Smooth muscle cell (in vitro differentiated cells): ENCODE data around the gene PTPN1. TPM values are rescaled to one million over a fixed set of nuclear protein-coding genes. Genes with fewer than 3 reads are reported as not detected.
A peak's percentile ranks its signal among the peaks of the same experiment; 100 is the strongest.

ENCODE experiments used
- DNase-seq: peaks from one replicate; lab custom pipeline; 2025; ENCODE audit not compliant: unreplicated experiment; lab: John Stamatoyannopoulos, UW
- H2AFZ ChIP-seq: fragments of 200-600 bp; sonication (generic); 2 replicates; pipeline ENCODE4 v1.6.0; 2016; ENCODE audit warnings: antibody characterized with exemption, low read depth, mild to moderate bottlenecking
- H3F3A ChIP-seq: fragments of 200-600 bp; sonication (generic); 2 replicates; pipeline ENCODE4 v1.6.0; 2017; ENCODE audit warnings: antibody characterized with exemption, low read depth
- H3K27ac ChIP-seq: fragments of 200-600 bp; sonication (generic); 2 replicates; pipeline ENCODE4 v1.5.1; 2016; ENCODE audit warnings: low read depth, mild to moderate bottlenecking
- H3K27me3 ChIP-seq: fragments of 200-600 bp; sonication (generic); 2 replicates; pipeline ENCODE4 v1.6.1; 2016; ENCODE audit warnings: low read depth, mild to moderate bottlenecking
- H3K36me3 ChIP-seq: fragments of 200-600 bp; sonication (generic); 2 replicates; pipeline ENCODE4 v1.5.1; 2016; ENCODE audit warnings: low read depth
- H3K4me1 ChIP-seq: fragments of 200-600 bp; sonication (generic); 2 replicates; pipeline ENCODE4 v1.5.1; 2016; ENCODE audit warnings: low read depth
- H3K4me2 ChIP-seq: fragments of 200-600 bp; sonication (generic); 2 replicates; pipeline ENCODE4 v1.6.0; 2016; ENCODE audit warnings: mild to moderate bottlenecking
- H3K4me3 ChIP-seq: fragments of 200-600 bp; sonication (generic); 2 replicates; pipeline ENCODE4 v1.5.1; 2016; ENCODE audit warnings: mild to moderate bottlenecking
- H3K79me2 ChIP-seq: fragments of 200-600 bp; sonication (generic); 2 replicates; pipeline ENCODE4 v1.6.0; 2016; ENCODE audit warnings: low read depth, mild to moderate bottlenecking
- H3K9ac ChIP-seq: fragments of 200-600 bp; sonication (generic); 2 replicates; pipeline ENCODE4 v1.6.0; 2016; ENCODE audit warnings: low read depth
- H3K9me3 ChIP-seq: fragments of 200-600 bp; sonication (generic); replicated peaks from 2 replicates; pipeline ENCODE4 v1.5.1; 2016; ENCODE audit warnings: low read depth
- H4K20me1 ChIP-seq: fragments of 200-600 bp; sonication (generic); 2 replicates; pipeline ENCODE4 v1.6.0; 2016; ENCODE audit warnings: low read depth
- CTCF ChIP-seq: fragments of 200-600 bp; sonication (generic); IDR thresholded peaks from 2 replicates; pipeline ENCODE4 v1.5.1; 2017; ENCODE audit warnings: borderline replicate concordance, mild to moderate bottlenecking, antibody characterized with exemption; ENCODE audit not compliant: insufficient read depth, poor library complexity, severe bottlenecking
- WGBS: methylation state at CpG from one replicate; pipeline ENCODE4 v1.1.7; 2016; ENCODE audit warnings: low lambda C conversion rate; 5-methylcytosine and 5-hydroxymethylcytosine counted together
- polyA plus RNA-seq: library from polyadenylated mRNA; unstranded; fragments of >200 nt; fragmentation: Nextera tagmentation; extraction: Ambion mirVana; gene quantifications from 2 replicates; pipeline ENCODE4 v1.2.1, GENCODE V29; 2016
- total RNA-seq: library from RNA; depleted of rRNA; stranded (reverse); fragments of >200 nt; gene quantifications from 2 replicates; pipeline ENCODE4 v1.2.3, GENCODE V29; 2014

The PTPN1 gene
- total and polyA plus RNA-seq, 2 experiments from 2014 or later = 16.1 to 28.9 TPM

- Histone ChIP-seq H3K9ac (no peak overlapping the region), H3K27ac (no peak overlapping the region), H3K36me3 (no peaks in the 10 kb centered on the region), H3K9me3 (no peaks in the 10 kb centered on the region), H3K4me3 (no peak overlapping the region), H2AFZ (no peak overlapping the region), H3K4me1 (peaks cover 10% of the 10 kb centered on the region), H3K79me2 (peaks cover 86% of the 10 kb centered on the region), H3F3A (peaks cover 8% of the 10 kb centered on the region), H3K4me2 (no peak overlapping the region), H3K27me3 (no peaks in the 10 kb centered on the region), H4K20me1 (peaks cover 60% of the 10 kb centered on the region)
- TF ChIP-seq CTCF = no peak
- no peak for DNase-seq
- 90% methylated on average over 5 of the region's 5 CpGs for WGBS
These were observed 45.5 kb downstream of the PTPN1 start for GRCh38 chr20:50555662-50556061.

- H3K79me2 ChIP-seq = peaks cover 68% of the 10 kb centered on the region
- no peak overlapping the region for H2AFZ ChIP-seq
- no peaks in the 10 kb centered on the region for H3K36me3 ChIP-seq
These were observed 47.5 kb downstream of the PTPN1 start for GRCh38 chr20:50557549-50558134.

GRCh38 chr20:50558483-50558925 is 48.3 kb downstream of the PTPN1 start:
- Histone ChIP-seq H3K27ac (peak overlapping the region; percentile 98), H3K79me2 (peaks cover 61% of the 10 kb centered on the region), H3K4me3 (no peak overlapping the region), H4K20me1 (peaks cover 36% of the 10 kb centered on the region), H3K4me2 (peak overlapping the region; percentile 52), H3K9me3 (no peaks in the 10 kb centered on the region), H3K4me1 (peaks cover 20% of the 10 kb centered on the region), H3K36me3 (no peaks in the 10 kb centered on the region), H3K9ac (peak overlapping the region; percentile 38), H3K27me3 (no peaks in the 10 kb centered on the region), H3F3A (peaks cover 20% of the 10 kb centered on the region), H2AFZ (no peak overlapping the region)
- TF ChIP-seq CTCF = no peak
- DNase-seq = no peak
- WGBS = 7% methylated on average over 4 of the region's 4 CpGs

More at GRCh38 chr20:50557549-50558134, 47.5 kb downstream of the PTPN1 start:
- Histone ChIP-seq H3K4me1 (peaks cover 20% of the 10 kb centered on the region), H3K9me3 (no peaks in the 10 kb centered on the region), H3K4me2 (no peak overlapping the region), H3K4me3 (no peak overlapping the region), H3K9ac (peak overlapping the region; percentile 38), H3K27ac (peak overlapping the region; percentile 98), H3F3A (peaks cover 20% of the 10 kb centered on the region), H3K27me3 (no peaks in the 10 kb centered on the region), H4K20me1 (peaks cover 41% of the 10 kb centered on the region)
- 97% methylated on average over 11 of the region's 11 CpGs for WGBS
- DNase-seq = no peak
- no peak for TF ChIP-seq CTCF

- H3K4me2 ChIP-seq = peak overlapping the region; percentile 52
- H3K27me3 ChIP-seq = no peaks in the 10 kb centered on the region
- H3K36me3 ChIP-seq = no peaks in the 10 kb centered on the region
- H3F3A ChIP-seq = peaks cover 20% of the 10 kb centered on the region
- H4K20me1 ChIP-seq = peaks cover 31% of the 10 kb centered on the region
- 95% methylated on average over 6 of the region's 6 CpGs for WGBS
- peaks cover 64% of the 10 kb centered on the region for H3K79me2 ChIP-seq
- no peak for TF ChIP-seq CTCF
- H3K27ac ChIP-seq = peak overlapping the region; percentile 98
- no peak overlapping the region for H2AFZ ChIP-seq
- no peak overlapping the region for H3K9ac ChIP-seq
- no peak for DNase-seq
- no peak overlapping the region for H3K4me3 ChIP-seq
- H3K4me1 ChIP-seq = peaks cover 20% of the 10 kb centered on the region
- H3K9me3 ChIP-seq = no peaks in the 10 kb centered on the region
These were observed 49.0 kb downstream of the PTPN1 start for GRCh38 chr20:50559149-50559548.
